Breast epithelium (tissue), 3 donors: Measurements from ENCODE around the gene SOCS3. TPM values are rescaled to one million over a fixed set of nuclear protein-coding genes. Genes with fewer than 3 reads are reported as not detected.

Source experiments
- total RNA-seq, 3 donors: library from RNA; depleted of rRNA; stranded (reverse); fragments of >200 nt; gene quantifications; one replicate each; pipeline ENCODE4 v1.1.0, GENCODE V29; 2016

The SOCS3 gene
- total RNA-seq, 3 donors from 2014 or later, result 58.1 to 190 (median 76.4) TPM

Other genes starting within 250 kb of the SOCS3 start
- 10 to 100 TPM; 18.6 to 45.9 (median 28.4) TPM for gene TMC6, start 231.3 kb downstream of the SOCS3 start, total RNA-seq
- 1 to 10 TPM; 4.2 to 9.9 (median 8.8) TPM for gene TMC8, start 229.3 kb downstream of the SOCS3 start, total RNA-seq
- not detected for gene C17orf99, start 213.7 kb downstream of the SOCS3 start, total RNA-seq
- 10 to 100 TPM; 37.8 to 69.5 (median 64.2) TPM for gene SYNGR2, start 191.5 kb downstream of the SOCS3 start, total RNA-seq
- gene TK1, start 173.0 kb downstream of the SOCS3 start, total RNA-seq, result 1 to 10 TPM; 2.6 to 5.6 (median 3.7) TPM
- gene AFMID, start 172.7 kb downstream of the SOCS3 start, total RNA-seq, result 10 to 100 TPM; 12.3 to 66.2 (median 65.2) TPM
- gene BIRC5, start 145.8 kb downstream of the SOCS3 start, total RNA-seq, result 1 to 10 TPM in 1 of 3 donors, under 1 TPM in 2; 0.29 to 1.9 (median 0.33) TPM
- not detected for gene TMEM235, start 128.4 kb downstream of the SOCS3 start, total RNA-seq
- gene PGS1, start 18.6 kb upstream of the SOCS3 start, total RNA-seq, result 10 to 100 TPM; 33.9 to 58.7 (median 50.2) TPM
- gene DNAH17, start 217.3 kb upstream of the SOCS3 start, total RNA-seq, result under 1 TPM in 2 of 3 donors, not detected in 1; 0.15 to 0.33 TPM